Peyer's patch (tissue), 4 donors: ENCODE measurements around the gene ITGAD. TPM values are rescaled to one million over a fixed set of nuclear protein-coding genes. Genes with fewer than 3 reads are reported as not detected.

Experiments used
- DNase-seq, 3 donors: peaks; one replicate each; pipeline ENCODE4 v3.0.0-alpha.2; 2017 to 2019
- H3K27ac ChIP-seq, 4 donors: fragments of 200-600 bp; sonication (generic); one replicate each; pipeline ENCODE4 v1.5.1; 2016 to 2019
- H3K27me3 ChIP-seq, 2 donors: fragments of 200-600 bp; sonication (generic); one replicate each; pipeline ENCODE4 v1.5.1; 2019
- H3K36me3 ChIP-seq, 3 donors: fragments of 200-600 bp; sonication (generic); one replicate each; pipeline ENCODE4 v1.5.1; 2016 to 2019
- H3K4me1 ChIP-seq, 4 donors: fragments of 200-600 bp; sonication (generic); one replicate each; pipeline ENCODE4 v1.5.1; 2016 to 2019
- H3K4me3 ChIP-seq, 4 donors: fragments of 200-600 bp; sonication (generic); 1 replicate in 3 of 4; 2 replicates in 1 of 4; pipeline ENCODE4 v1.5.1; 2016 to 2019; ENCODE audit warnings: mild to moderate bottlenecking in 1 of 4
- H3K9me3 ChIP-seq, 4 donors: fragments of 200-600 bp; sonication (generic); one replicate each; pipeline ENCODE4 v1.5.1; 2016 to 2019; ENCODE audit warnings: mild to moderate bottlenecking in 1 of 4
- CTCF ChIP-seq, 6 experiments: fragments of 450-650 bp in 4 of 6; fragments of 200-600 bp in 2 of 6; sonication (generic) in 1 of 6; IDR thresholded peaks; one replicate each; pipeline ENCODE4 v1.5.1; 2017 to 2019; ENCODE audit warnings: antibody characterized with exemption in 6 of 6, mild to moderate bottlenecking in 3 of 6, moderate library complexity in 1 of 6
- POLR2A ChIP-seq, 2 donors: fragments of 450-650 bp; IDR thresholded peaks; one replicate each; pipeline ENCODE4 v1.5.1; 2017; ENCODE audit warnings: antibody characterized with exemption in 2 of 2, mild to moderate bottlenecking in 2 of 2, moderate library complexity in 2 of 2
- total RNA-seq, 4 donors: library from RNA; depleted of rRNA; stranded (reverse); fragments of >200 nt; gene quantifications; one replicate each; pipeline ENCODE4 v1.1.0, GENCODE V29; 2016

ITGAD gene
- total RNA-seq, 4 donors from 2014 or later = 0.83 TPM; not detected in 3

GRCh38 chr16:31467151-31467773 is 74.1 kb downstream of the ITGAD start:
- DNase-seq = peak in 1 of 3 donors; percentile 52
- TF ChIP-seq CTCF (IDR thresholded peaks at IDR 0.05) (no peak), POLR2A (IDR thresholded peaks at IDR 0.05) (no peak)
- no peaks in the 10 kb centered on the region for H3K27me3 ChIP-seq
- H3K9me3 ChIP-seq = no peaks in the 10 kb centered on the region
- peaks cover 0 to 38% (median 0%) of the 10 kb centered on the region in 3 donors for H3K36me3 ChIP-seq
- H3K4me3 ChIP-seq = no peak overlapping the region
- peaks cover 0 to 15% (median 8%) of the 10 kb centered on the region in 4 donors for H3K4me1 ChIP-seq
- H3K27ac ChIP-seq = peak overlapping the region in 1 of 4 donors; percentile 20

- no peak for DNase-seq
- no peak for TF ChIP-seq POLR2A (IDR thresholded peaks at IDR 0.05)
- TF ChIP-seq CTCF (IDR thresholded peaks at IDR 0.05) = no peak
- peaks cover 0 to 16% (median 9%) of the 10 kb centered on the region in 4 donors for H3K4me1 ChIP-seq
- no peaks in the 10 kb centered on the region for H3K27me3 ChIP-seq
- no peak overlapping the region for H3K27ac ChIP-seq
- H3K9me3 ChIP-seq = no peaks in the 10 kb centered on the region
- peaks cover 0 to 32% (median 0%) of the 10 kb centered on the region in 3 donors for H3K36me3 ChIP-seq
- no peak overlapping the region for H3K4me3 ChIP-seq
Observed at GRCh38 chr16:31467858-31468257, 74.7 kb downstream of the ITGAD start.

- no peak for DNase-seq
- Histone ChIP-seq H3K9me3 (no peaks in the 10 kb centered on the region), H3K4me1 (peaks cover 0 to 37% (median 11%) of the 10 kb centered on the region in 4 donors), H3K27me3 (no peaks in the 10 kb centered on the region), H3K36me3 (peaks cover 0 to 14% (median 0%) of the 10 kb centered on the region in 3 donors), H3K27ac (peak overlapping the region in 2 of 4 donors; percentile 83 to 89), H3K4me3 (no peak overlapping the region)
- TF ChIP-seq POLR2A (IDR thresholded peaks at IDR 0.05) (no peak), CTCF (IDR thresholded peaks at IDR 0.05) (no peak)
Observed at GRCh38 chr16:31470615-31471014, 77.5 kb downstream of the ITGAD start.

GRCh38 chr16:31471241-31471874 is 78.2 kb downstream of the ITGAD start:
- no peaks in the 10 kb centered on the region for H3K27me3 ChIP-seq
- TF ChIP-seq CTCF (IDR thresholded peaks at IDR 0.05) (no peak), POLR2A (IDR thresholded peaks at IDR 0.05) (no peak)
- peaks cover 0 to 45% (median 14%) of the 10 kb centered on the region in 4 donors for H3K4me1 ChIP-seq
- H3K27ac ChIP-seq = peak overlapping the region; percentile 50 to 89 (median 77)
- peaks cover 0 to 6% (median 0%) of the 10 kb centered on the region in 3 donors for H3K36me3 ChIP-seq
- no peaks in the 10 kb centered on the region for H3K9me3 ChIP-seq
- peak overlapping the region; percentile 37 to 66 (median 52) for H3K4me3 ChIP-seq
- no peak for DNase-seq

GRCh38 chr16:31471875-31472708 is 79.0 kb downstream of the ITGAD start, which contains the start of gene TGFB1I1:
Gene TGFB1I1 (plus strand): TSS chr16:31472152. CDS start chr16:31472189, 37 bp downstream.
- peak within 1 kb of the TSS; percentile 37 to 66 (median 52) for H3K4me3 ChIP-seq
- peak in 2 of 3 donors; percentile 61 to 62 for DNase-seq
- no peaks in the 10 kb centered on the region for H3K27me3 ChIP-seq
- TF ChIP-seq POLR2A (IDR thresholded peaks at IDR 0.05) (no peak), CTCF (IDR thresholded peaks at IDR 0.05) (no peak)
- H3K27ac ChIP-seq = peak within 1 kb of the TSS; percentile 50 to 89 (median 77)
- peaks cover 0 to 46% (median 14%) of the 10 kb centered on the region in 4 donors for H3K4me1 ChIP-seq
- H3K36me3 ChIP-seq = peaks cover 0 to 4% (median 0%) of the 10 kb centered on the region in 3 donors
- no peaks in the 10 kb centered on the region for H3K9me3 ChIP-seq
